ENCODE data around the gene KLHDC4. TPM values are rescaled to one million over a fixed set of nuclear protein-coding genes. Genes with fewer than 3 reads are reported as not detected.

Gene KLHDC4
- total and polyA plus RNA-seq, 2 experiments from 2014 or later = 23.0 to 41.1 TPM

GRCh38 chr16:87806641-87807546, 41.1 kb upstream of the KLHDC4 start (continued):
- TF ChIP-seq ZNF462 (CRISPR knock-in tag; IDR thresholded peaks at IDR 0.05) = no peak

GRCh38 chr16:87806261-87806640, 40.5 kb upstream of the KLHDC4 start:
- peaks cover 10% of the 10 kb centered on the region for H3K4me1 Mint-ChIP-seq
- H3K27me3 ChIP-seq (ENCODE audit: insufficient read depth) = no peaks in the 10 kb centered on the region
- H2AFZ ChIP-seq = peak overlapping the region; percentile 96
- no peaks in the 10 kb centered on the region for H3K36me3 ChIP-seq (ENCODE audit: insufficient read depth)
- no peak overlapping the region for H3K27ac Mint-ChIP-seq
- H3K4me2 ChIP-seq = no peak overlapping the region; the same call in 1 of the 2 replicates
- peaks cover 8% of the 10 kb centered on the region; the same call in 1 of the 2 replicates for H3K4me1 ChIP-seq (ENCODE audit: insufficient read depth)
- DNase-seq (ENCODE audit: low spot score) (no peak), ATAC-seq (no peak)
- no peak overlapping the region for H3K4me3 Mint-ChIP-seq
- H3K27ac ChIP-seq (ENCODE audit: low read depth) = no peak overlapping the region
- H3K4me3 ChIP-seq = no peak overlapping the region
- no peaks in the 10 kb centered on the region for H3F3A ChIP-seq (replicated peaks; ENCODE audit: low read depth)
- no peaks in the 10 kb centered on the region for H3K79me2 ChIP-seq (replicated peaks; ENCODE audit: insufficient read depth)
- H3K9me2 ChIP-seq (ENCODE audit: insufficient read depth) = no peaks in the 10 kb centered on the region
- peaks cover 5% of the 10 kb centered on the region; the same call in 2 of the 3 replicates for H3K9me3 Mint-ChIP-seq
- H3K27me3 Mint-ChIP-seq (ENCODE audit: insufficient read depth, low read depth, poor library complexity) = peaks cover 7% of the 10 kb centered on the region
- no peaks in the 10 kb centered on the region for H3K36me3 Mint-ChIP-seq (ENCODE audit: low read depth)
- H4K20me1 ChIP-seq (replicated peaks; ENCODE audit: insufficient read depth) = no peaks in the 10 kb centered on the region
- TF ChIP-seq EZH2 (IDR thresholded peaks at IDR 0.05; ENCODE audit: low read depth, unreplicated experiment) (no peak), CREB1 (CRISPR knock-in tag; IDR thresholded peaks at IDR 0.05; ENCODE audit: low read depth) (no peak), EZH2phosphoT487 (IDR thresholded peaks at IDR 0.05; ENCODE audit: unreplicated experiment) (no peak)

Data from GM23338 (cell line).